Measurements from ENCODE around the gene FMO2. TPM values are rescaled to one million over a fixed set of nuclear protein-coding genes. Genes with fewer than 3 reads are reported as not detected.

The FMO2 gene
- total and polyA plus RNA-seq, 10 of the 15 experiments (the other 5 are each of a cell fraction or from before 2014, with no cell fraction given), result not detected

- ATAC-seq, result no peak
- H3K36me3 ChIP-seq (ENCODE audit: control insufficient read depth in 2 of 2, insufficient read depth in 2 of 2, low read length in 1 of 2), result no peaks in the 10 kb centered on the region
- ChIA-PET CTCF (interaction anchor here (0.7 kb wide), 1 partner anchor 20 kb away, joined by 3 read pairs; no protein-coding TSS in a partner anchor), SMC1A (ENCODE audit: uncharacterized antibody, unreplicated experiment) (no interaction called here), RAD21 (ENCODE audit: unreplicated experiment) (no interaction called here), POLR2A (no interaction called here)
- in situ Hi-C loops (cut with MboI) (no loop called here), intact Hi-C loops (cut with micrococcal nuclease; ENCODE audit: unreplicated experiment) (no loop called here)
- H3K9ac ChIP-seq (ENCODE audit: control insufficient read depth, insufficient read depth, low read length), result no peak overlapping the region
- no TSS peak for BruUV-seq (replicated peaks)
- H3K4me1 ChIP-seq (ENCODE audit: control insufficient read depth, insufficient read depth, low read length), result no peaks in the 10 kb centered on the region
- H3K27ac ChIP-seq (ENCODE audit: control insufficient read depth, insufficient read depth), result no peak overlapping the region
- DNase-seq (ENCODE audit: low read depth, low spot score), result no peak
- no peaks in the 10 kb centered on the region for H4K20me1 ChIP-seq (ENCODE audit: control insufficient read depth, insufficient read depth)
- no peak overlapping the region for H2AFZ ChIP-seq (ENCODE audit: control insufficient read depth, low read depth, low read length)
- TF ChIP-seq RUNX3 (IDR thresholded peaks at IDR 0.05; ENCODE audit: low read length) (no peak), FOS (IDR thresholded peaks at IDR 0.05; ENCODE audit: borderline replicate concordance, extremely low read depth, insufficient read length) (no peak)
- no peaks in the 10 kb centered on the region for H3K9me3 ChIP-seq (replicated peaks; ENCODE audit: control insufficient read depth, insufficient read depth, low read length)
- no peak for FAIRE-seq
- no peak overlapping the region for H3K4me2 ChIP-seq (ENCODE audit: control insufficient read depth, insufficient read depth)
- WGBS (ENCODE audit: insufficient coverage, insufficient replicate concordance, low lambda C conversion rate, missing lambda C conversion rate), result 71% methylated on average over 1 of the region's 1 CpG
- no peaks in the 10 kb centered on the region for H3K79me2 ChIP-seq (ENCODE audit: control insufficient read depth, insufficient read depth, low read length)
- no peak overlapping the region for H3K4me3 ChIP-seq
- no peaks in the 10 kb centered on the region; a peak in 1 of 4 replicates for H3K27me3 ChIP-seq (replicated peaks in 1 of 2; ENCODE audit: control insufficient read depth in 2 of 2, insufficient read depth in 2 of 2, low read length in 1 of 2)
These were observed 21.9 kb downstream of the FMO2 start for GRCh38 chr1:171206978-171207355.

GRCh38 chr1:171207377-171207776, 22.3 kb downstream of the FMO2 start:
- POLR2A ChIA-PET, result no interaction called here
- Histone ChIP-seq H3K27me3 (replicated peaks in 1 of 2; ENCODE audit: control insufficient read depth in 2 of 2, insufficient read depth in 2 of 2, low read length in 1 of 2) (no peaks in the 10 kb centered on the region; a peak in 1 of 4 replicates), H3K9me3 (replicated peaks; ENCODE audit: control insufficient read depth, insufficient read depth, low read length) (no peaks in the 10 kb centered on the region), H3K4me3 (no peak overlapping the region), H3K36me3 (ENCODE audit: control insufficient read depth in 2 of 2, insufficient read depth in 2 of 2, low read length in 1 of 2) (no peaks in the 10 kb centered on the region), H3K27ac (ENCODE audit: control insufficient read depth, insufficient read depth) (no peak overlapping the region), H3K79me2 (ENCODE audit: control insufficient read depth, insufficient read depth, low read length) (no peaks in the 10 kb centered on the region), H3K9ac (ENCODE audit: control insufficient read depth, insufficient read depth, low read length) (no peak overlapping the region), H2AFZ (ENCODE audit: control insufficient read depth, low read depth, low read length) (no peak overlapping the region), H3K4me1 (ENCODE audit: control insufficient read depth, insufficient read depth, low read length) (no peaks in the 10 kb centered on the region), H3K4me2 (ENCODE audit: control insufficient read depth, insufficient read depth) (no peak overlapping the region), H4K20me1 (ENCODE audit: control insufficient read depth, insufficient read depth) (no peaks in the 10 kb centered on the region)
- SMC1A ChIA-PET (ENCODE audit: uncharacterized antibody, unreplicated experiment), result no interaction called here
- TF ChIP-seq IRF5 (IDR thresholded peaks at IDR 0.05; ENCODE audit: borderline replicate concordance) (no peak), USF1 (IDR thresholded peaks at IDR 0.05; ENCODE audit: borderline replicate concordance, extremely low read length, insufficient read depth, low read depth, low read length) (no peak), CBFB (IDR thresholded peaks at IDR 0.05; ENCODE audit: low read depth) (no peak), CTCF (IDR thresholded peaks at IDR 0.05 in 2 of 3, conservative IDR thresholded peaks at IDR 0.05 in 1 of 3; ENCODE audit: control insufficient read depth in 2 of 3, extremely low read depth in 1 of 3, insufficient read depth in 1 of 3, low read depth in 3 of 3, low read length in 3 of 3) (no peak)
- FAIRE-seq (no peak), ATAC-seq (no peak), DNase-seq (ENCODE audit: low read depth, low spot score) (no peak)
- no TSS peak for BruUV-seq (replicated peaks)
- RAD21 ChIA-PET (ENCODE audit: unreplicated experiment), result no interaction called here
- WGBS (ENCODE audit: insufficient coverage, insufficient replicate concordance, low lambda C conversion rate, missing lambda C conversion rate), result 0% methylated on average over 2 of the region's 2 CpGs
- in situ Hi-C loops (cut with MboI), result no loop called here
- intact Hi-C loops (cut with micrococcal nuclease; ENCODE audit: unreplicated experiment), result no loop called here
- CTCF ChIA-PET, result interaction anchor here (1.8 kb wide), 1 partner anchor 19 kb away, joined by 6 read pairs; no protein-coding TSS in a partner anchor

Data from GM12878 (cell line).